MM.1S (cell line): ENCODE measurements around the gene DPP10.
"Not testable (repeated sequence)": the region's sequence is repeated elsewhere in the genome, so short reads cannot be mapped to it uniquely, and the experiment has no call there.

Experiments
- DNase-seq: peaks from one replicate; pipeline ENCODE4 v3.0.0-alpha.2; 2015
- H2AFZ ChIP-seq: fragments of 300-600 bp; sonication (generic); 2 replicates; pipeline ENCODE4 v1.6.0; 2016; ENCODE audit warnings: antibody characterized with exemption, low read length
- H3F3A ChIP-seq: fragments of 300-600 bp; sonication (generic); 2 replicates; pipeline ENCODE4 v1.6.1; 2016; ENCODE audit warnings: mild to moderate bottlenecking, antibody characterized with exemption, low read length, moderate library complexity, mixed read lengths; ENCODE audit not compliant: insufficient read depth
- H3K27ac ChIP-seq: fragments of 300-600 bp; sonication (generic); 2 replicates; pipeline ENCODE4 v1.5.1; 2016; ENCODE audit warnings: mild to moderate bottlenecking, low read length
- H3K27me3 ChIP-seq: fragments of 300-600 bp; sonication (generic); replicated peaks from 2 replicates; pipeline ENCODE4 v1.6.0; 2016; ENCODE audit warnings: low read length; ENCODE audit not compliant: insufficient read depth
- H3K36me3 ChIP-seq: fragments of 300-600 bp; sonication (generic); replicated peaks from 2 replicates; pipeline ENCODE4 v1.6.1; 2016; ENCODE audit warnings: mild to moderate bottlenecking, low read length, mixed read lengths; ENCODE audit not compliant: insufficient read depth
- H3K4me1 ChIP-seq: fragments of 300-600 bp; sonication (generic); 2 replicates; pipeline ENCODE4 v1.6.1; 2016; ENCODE audit warnings: low read length, mixed read lengths
- H3K4me2 ChIP-seq: fragments of 300-600 bp; sonication (generic); 2 replicates; pipeline ENCODE4 v1.6.0; 2016; ENCODE audit warnings: low read depth, low read length
- H3K4me3 ChIP-seq: fragments of 300-600 bp; sonication (generic); 2 replicates; pipeline ENCODE4 v1.5.1; 2016; ENCODE audit warnings: low read length, mixed read lengths
- H3K79me2 ChIP-seq: fragments of 300-600 bp; sonication (generic); 2 replicates; pipeline ENCODE4 v1.6.1; 2016; ENCODE audit warnings: mixed run types, low read length, mixed read lengths
- H3K9ac ChIP-seq: fragments of 300-600 bp; sonication (generic); 2 replicates; pipeline ENCODE4 v1.6.1; 2016; ENCODE audit warnings: low read length, mixed read lengths
- H3K9me2 ChIP-seq: fragments of 300-600 bp; sonication (generic); replicated peaks from 2 replicates; pipeline ENCODE4 v1.6.1; 2016; ENCODE audit warnings: mild to moderate bottlenecking, low read length, mixed read lengths; ENCODE audit not compliant: insufficient read depth
- H3K9me3 ChIP-seq: fragments of 300-600 bp; sonication (generic); replicated peaks from 2 replicates; pipeline ENCODE4 v1.6.1; 2016; ENCODE audit warnings: mild to moderate bottlenecking, low read length, mixed read lengths; ENCODE audit not compliant: insufficient read depth
- H4K20me1 ChIP-seq: fragments of 300-600 bp; sonication (generic); 2 replicates; pipeline ENCODE4 v1.6.1; 2016; ENCODE audit warnings: mild to moderate bottlenecking, low read length, moderate library complexity, mixed read lengths; ENCODE audit not compliant: insufficient read depth
- EZH2 ChIP-seq: fragments of 300-600 bp; sonication (generic); optimal IDR thresholded peaks from 2 replicates; pipeline ENCODE3; 2017; ENCODE audit warnings: low read depth, mild to moderate bottlenecking, antibody characterized with exemption, low read length, mixed read lengths
- EZH2phosphoT487 ChIP-seq: fragments of 300-600 bp; sonication (generic); IDR thresholded peaks from 2 replicates; pipeline ENCODE4 v1.6.1; 2018; ENCODE audit warnings: antibody characterized with exemption, low read length
- TF ChIP-seq, protein P1 (sequence below): fragments of 300-600 bp; sonication (generic); IDR thresholded peaks from 2 replicates; pipeline ENCODE4 v1.5.1; 2016; ENCODE audit warnings: antibody characterized with exemption, low read length, mixed read lengths

DPP10 gene

DNA sequence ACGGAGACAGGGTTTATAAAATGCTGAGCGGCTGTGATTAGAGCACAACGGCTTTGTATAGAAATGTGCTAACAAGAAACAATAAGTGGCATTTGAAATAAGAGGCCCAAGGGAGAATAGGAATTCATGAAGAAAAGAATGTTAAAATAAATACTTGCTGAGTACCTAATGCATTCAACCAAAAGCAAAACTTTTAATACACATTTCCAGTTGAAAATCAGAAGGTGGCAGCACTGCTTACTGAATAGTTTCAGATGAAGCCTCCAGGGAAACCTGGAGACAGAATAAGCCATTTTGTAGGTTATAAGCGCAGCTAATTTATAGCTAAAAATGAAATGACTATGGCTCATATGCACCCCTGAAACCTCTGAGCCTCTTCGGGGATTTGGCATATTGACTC is 286.6 kb downstream of the DPP10 start:
- Histone ChIP-seq H3K4me3 (no peak overlapping the region), H3K79me2 (no peaks in the 10 kb centered on the region), H3K9me2 (no peaks in the 10 kb centered on the region), H3K27ac (no peak overlapping the region), H3K27me3 (no peaks in the 10 kb centered on the region), H4K20me1 (no peaks in the 10 kb centered on the region), H2AFZ (no peak overlapping the region), H3K4me2 (no peak overlapping the region), H3F3A (no peaks in the 10 kb centered on the region), H3K9me3 (no peaks in the 10 kb centered on the region), H3K4me1 (no peaks in the 10 kb centered on the region), H3K36me3 (no peaks in the 10 kb centered on the region), H3K9ac (no peak overlapping the region)
- TF ChIP-seq, protein P1, sequence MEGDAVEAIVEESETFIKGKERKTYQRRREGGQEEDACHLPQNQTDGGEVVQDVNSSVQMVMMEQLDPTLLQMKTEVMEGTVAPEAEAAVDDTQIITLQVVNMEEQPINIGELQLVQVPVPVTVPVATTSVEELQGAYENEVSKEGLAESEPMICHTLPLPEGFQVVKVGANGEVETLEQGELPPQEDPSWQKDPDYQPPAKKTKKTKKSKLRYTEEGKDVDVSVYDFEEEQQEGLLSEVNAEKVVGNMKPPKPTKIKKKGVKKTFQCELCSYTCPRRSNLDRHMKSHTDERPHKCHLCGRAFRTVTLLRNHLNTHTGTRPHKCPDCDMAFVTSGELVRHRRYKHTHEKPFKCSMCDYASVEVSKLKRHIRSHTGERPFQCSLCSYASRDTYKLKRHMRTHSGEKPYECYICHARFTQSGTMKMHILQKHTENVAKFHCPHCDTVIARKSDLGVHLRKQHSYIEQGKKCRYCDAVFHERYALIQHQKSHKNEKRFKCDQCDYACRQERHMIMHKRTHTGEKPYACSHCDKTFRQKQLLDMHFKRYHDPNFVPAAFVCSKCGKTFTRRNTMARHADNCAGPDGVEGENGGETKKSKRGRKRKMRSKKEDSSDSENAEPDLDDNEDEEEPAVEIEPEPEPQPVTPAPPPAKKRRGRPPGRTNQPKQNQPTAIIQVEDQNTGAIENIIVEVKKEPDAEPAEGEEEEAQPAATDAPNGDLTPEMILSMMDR = no peak
- TF ChIP-seq EZH2phosphoT487 (no peak), EZH2 (no peak)
- no peak for DNase-seq

DNA sequence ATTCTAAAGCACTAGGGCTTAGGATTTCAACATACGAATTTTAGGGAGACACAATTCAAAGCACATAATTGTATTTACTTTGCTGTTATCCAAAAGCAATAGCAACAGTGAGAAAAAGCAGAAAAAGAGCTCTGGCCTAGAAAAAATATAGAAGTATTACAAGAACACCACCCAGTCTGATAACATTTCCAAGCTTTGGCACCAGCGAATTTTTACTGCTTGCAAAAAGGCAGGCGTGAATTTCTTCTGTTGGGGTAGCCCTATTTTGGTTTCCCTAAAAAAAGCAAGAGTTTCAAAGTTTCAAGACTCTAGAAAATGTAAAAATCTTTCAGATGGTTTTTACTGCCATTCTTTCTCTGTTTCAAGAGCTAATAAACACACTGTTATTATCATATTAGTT is 292.7 kb downstream of the DPP10 start:
- Histone ChIP-seq H2AFZ (no peak overlapping the region), H3K36me3 (no peaks in the 10 kb centered on the region), H3K4me1 (no peaks in the 10 kb centered on the region), H3K4me3 (no peak overlapping the region), H3K4me2 (no peak overlapping the region), H3F3A (no peaks in the 10 kb centered on the region), H3K27me3 (no peaks in the 10 kb centered on the region), H4K20me1 (no peaks in the 10 kb centered on the region), H3K9me2 (no peaks in the 10 kb centered on the region), H3K27ac (no peak overlapping the region), H3K9me3 (no peaks in the 10 kb centered on the region), H3K79me2 (no peaks in the 10 kb centered on the region), H3K9ac (no peak overlapping the region)
- no peak for TF ChIP-seq EZH2
- TF ChIP-seq, protein P1 = no peak
- DNase-seq = no peak

DNA sequence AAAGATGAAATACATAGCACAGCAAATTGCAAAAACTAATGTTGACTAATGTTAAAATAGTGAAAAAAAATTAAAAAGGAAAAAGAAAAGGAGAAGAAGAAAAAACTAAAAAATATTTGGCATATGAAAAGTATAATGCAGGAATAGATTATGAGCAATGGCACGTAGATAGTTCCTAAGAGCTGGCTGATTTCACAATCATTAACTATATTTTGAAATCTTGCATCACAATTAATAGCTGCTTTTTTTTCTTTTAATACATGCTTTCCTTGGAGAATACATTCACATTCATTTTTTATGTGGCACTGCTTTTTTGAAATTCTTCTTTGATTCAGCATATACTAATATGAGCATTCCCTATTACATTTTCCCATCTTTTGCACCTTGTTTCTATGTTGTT is 299.8 kb downstream of the DPP10 start:
- H2AFZ ChIP-seq = no peak overlapping the region
- H3K36me3 ChIP-seq = no peaks in the 10 kb centered on the region
- H3K27me3 ChIP-seq = no peaks in the 10 kb centered on the region
- no peaks in the 10 kb centered on the region for H3K4me1 ChIP-seq
- H3K4me2 ChIP-seq = no peak overlapping the region
- H4K20me1 ChIP-seq = no peaks in the 10 kb centered on the region
- no peak for TF ChIP-seq EZH2phosphoT487
- TF ChIP-seq, protein P1 = no peak
- TF ChIP-seq EZH2 = no peak
- H3K9ac ChIP-seq = no peak overlapping the region
- H3K79me2 ChIP-seq = no peaks in the 10 kb centered on the region
- no peaks in the 10 kb centered on the region for H3K9me2 ChIP-seq
- no peak overlapping the region for H3K27ac ChIP-seq
- no peaks in the 10 kb centered on the region for H3K9me3 ChIP-seq
- H3K4me3 ChIP-seq = no peak overlapping the region
- no peaks in the 10 kb centered on the region for H3F3A ChIP-seq
- DNase-seq = no peak

DNA sequence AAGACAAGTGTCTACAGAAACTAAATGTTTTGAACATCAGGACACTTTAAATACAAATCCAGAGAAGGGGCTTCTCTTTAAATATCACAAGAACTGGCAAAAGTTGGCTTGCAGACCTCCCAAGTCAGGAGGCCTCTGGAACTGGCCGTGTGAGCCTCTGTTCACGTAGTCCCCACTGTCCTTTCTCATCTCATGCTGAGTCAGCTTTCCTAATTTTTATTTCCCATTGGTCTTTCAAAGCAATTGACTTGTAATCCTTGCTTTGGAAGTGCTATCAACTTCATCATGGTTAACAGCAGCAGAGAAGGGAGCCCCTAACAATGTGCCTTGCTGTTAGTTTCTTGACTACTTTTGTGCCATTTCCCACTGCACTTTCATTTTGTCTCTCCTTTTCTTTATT is 303.3 kb downstream of the DPP10 start:
- H3K27ac ChIP-seq = no peak overlapping the region
- DNase-seq = no peak
- no peaks in the 10 kb centered on the region for H3F3A ChIP-seq

DNA sequence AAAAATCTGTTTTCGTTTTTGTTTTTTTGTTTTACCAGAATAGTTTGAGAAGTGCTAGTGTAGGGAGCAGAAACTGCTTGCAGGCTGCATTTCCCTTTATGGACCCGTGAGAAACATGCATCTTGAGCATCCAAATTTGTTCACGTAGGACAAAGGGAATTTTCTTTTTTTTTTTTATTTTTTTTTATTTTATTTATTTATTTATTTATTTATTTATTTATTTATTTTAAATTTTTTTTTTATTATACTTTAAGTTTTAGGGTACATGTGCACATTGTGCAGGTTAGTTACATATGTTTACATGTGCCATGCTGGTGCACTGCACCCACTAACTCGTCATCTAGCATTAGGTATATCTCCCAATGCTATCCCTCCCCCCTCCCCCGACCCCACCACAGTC is 305.7 kb downstream of the DPP10 start:
- H3K9ac ChIP-seq, H3K4me3 ChIP-seq, H3K27me3 ChIP-seq, H3F3A ChIP-seq, H3K9me2 ChIP-seq, H3K4me1 ChIP-seq, H4K20me1 ChIP-seq, H3K4me2 ChIP-seq, H3K36me3 ChIP-seq, H2AFZ ChIP-seq, H3K27ac ChIP-seq, H3K79me2 ChIP-seq, DNase-seq, H3K9me3 ChIP-seq: not testable (repeated sequence)

More for the DNA sequence above, 303.3 kb downstream of the DPP10 start:
- H3K4me2 ChIP-seq = no peak overlapping the region
- H3K9ac ChIP-seq = no peak overlapping the region
- no peak overlapping the region for H2AFZ ChIP-seq
- TF ChIP-seq, protein P1 = no peak
- no peak for TF ChIP-seq EZH2
- no peak for TF ChIP-seq EZH2phosphoT487
- no peaks in the 10 kb centered on the region for H3K36me3 ChIP-seq
- no peaks in the 10 kb centered on the region for H3K4me1 ChIP-seq
- no peaks in the 10 kb centered on the region for H4K20me1 ChIP-seq
- no peaks in the 10 kb centered on the region for H3K79me2 ChIP-seq
- H3K27me3 ChIP-seq = no peaks in the 10 kb centered on the region
- H3K9me3 ChIP-seq = no peaks in the 10 kb centered on the region
- H3K9me2 ChIP-seq = no peaks in the 10 kb centered on the region
- no peak overlapping the region for H3K4me3 ChIP-seq
